Liver (tissue), 3 donors: ENCODE results near the gene CACTIN.
"Not testable (repeated sequence)": the region's sequence is repeated elsewhere in the genome, so short reads cannot be mapped to it uniquely, and the experiment has no call there.

Experiments used
- CTCF ChIP-seq: fragments of 150-350 bp; IDR thresholded peaks from 2 replicates; pipeline ENCODE4 v1.5.1; 2017; ENCODE audit warnings: improper control_type of control experiment, low read depth, low read length; ENCODE audit not compliant: missing input control
- EGR1 ChIP-seq, 2 donors: IDR thresholded peaks; 2 replicates each; pipeline ENCODE4 v1.6.1; 2016 to 2018; ENCODE audit warnings: antibody characterized with exemption in 2 of 2, low read depth in 2 of 2
- JUND ChIP-seq, 2 donors: IDR thresholded peaks; 2 replicates each; pipeline ENCODE4 v1.6.1; 2016; ENCODE audit warnings: antibody characterized with exemption in 2 of 2
- RAD21 ChIP-seq, 2 donors: IDR thresholded peaks; 2 replicates each; pipeline ENCODE4 v1.6.1; 2016; ENCODE audit warnings: antibody characterized with exemption in 2 of 2, mild to moderate bottlenecking in 2 of 2
- SP1 ChIP-seq: IDR thresholded peaks from 2 replicates; pipeline ENCODE4 v1.6.1; 2018; ENCODE audit warnings: antibody characterized with exemption, mild to moderate bottlenecking
- YY1 ChIP-seq: IDR thresholded peaks from 2 replicates; pipeline ENCODE4 v1.6.1; 2016; ENCODE audit warnings: antibody characterized with exemption, mild to moderate bottlenecking
- TF ChIP-seq, protein P1 (sequence below): IDR thresholded peaks from 2 replicates; pipeline ENCODE4 v1.6.1; 2016; ENCODE audit warnings: antibody characterized with exemption
- donor health status: healthy.
- donor health status: healthy.

- TF ChIP-seq CTCF; SP1; EGR1 (IDR thresholded peaks at IDR 0.05; ENCODE audit: low read depth in 2 of 2); JUND (IDR thresholded peaks at IDR 0.05); RAD21 (IDR thresholded peaks at IDR 0.05); YY1: not testable (repeated sequence)
- TF ChIP-seq, protein P1, sequence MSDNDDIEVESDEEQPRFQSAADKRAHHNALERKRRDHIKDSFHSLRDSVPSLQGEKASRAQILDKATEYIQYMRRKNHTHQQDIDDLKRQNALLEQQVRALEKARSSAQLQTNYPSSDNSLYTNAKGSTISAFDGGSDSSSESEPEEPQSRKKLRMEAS = not testable (repeated sequence)
These were observed 20.5 kb upstream of the CACTIN start for GRCh38 chr19:3647102-3647501.
